Measurements from ENCODE around the gene MDM2. TPM values are rescaled to one million over a fixed set of nuclear protein-coding genes. Genes with fewer than 3 reads are reported as not detected.

Gene MDM2
- polyA plus RNA-seq, 2 of the 4 experiments (the other 2 are of a cell fraction): 40.3 to 96.4 TPM

- ATAC-seq: no peak
- WGBS (ENCODE audit: missing lambda C conversion rate): 92% methylated on average over 3 of the region's 3 CpGs
- Histone ChIP-seq H3K4me1 (peaks cover 12% of the 10 kb centered on the region; the same call in 2 of the 3 replicates), H3K4me3 (no peak overlapping the region), H3K4me2 (no peak overlapping the region), H3K9me3 (no peaks in the 10 kb centered on the region), H3K27ac (no peak overlapping the region)
- TF ChIP-seq HES2 (IDR thresholded peaks at IDR 0.05) (no peak), JUNB (IDR thresholded peaks at IDR 0.05) (no peak), HOXA7 (CRISPR knock-in tag; IDR thresholded peaks at IDR 0.05) (no peak), ZSCAN20 (CRISPR knock-in tag; IDR thresholded peaks at IDR 0.05) (no peak), NFE2L2 (conservative IDR thresholded peaks at IDR 0.05; ENCODE audit: low read length) (no peak), CEBPB (IDR thresholded peaks at IDR 0.05) (no peak), PHF8 (IDR thresholded peaks at IDR 0.05; ENCODE audit: borderline replicate concordance, low read depth) (no peak)
- TF ChIP-seq, protein P1, sequence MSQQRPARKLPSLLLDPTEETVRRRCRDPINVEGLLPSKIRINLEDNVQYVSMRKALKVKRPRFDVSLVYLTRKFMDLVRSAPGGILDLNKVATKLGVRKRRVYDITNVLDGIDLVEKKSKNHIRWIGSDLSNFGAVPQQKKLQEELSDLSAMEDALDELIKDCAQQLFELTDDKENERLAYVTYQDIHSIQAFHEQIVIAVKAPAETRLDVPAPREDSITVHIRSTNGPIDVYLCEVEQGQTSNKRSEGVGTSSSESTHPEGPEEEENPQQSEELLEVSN (IDR thresholded peaks at IDR 0.05; ENCODE audit: borderline replicate concordance, low read depth): no peak
- TF ChIP-seq, protein P2, sequence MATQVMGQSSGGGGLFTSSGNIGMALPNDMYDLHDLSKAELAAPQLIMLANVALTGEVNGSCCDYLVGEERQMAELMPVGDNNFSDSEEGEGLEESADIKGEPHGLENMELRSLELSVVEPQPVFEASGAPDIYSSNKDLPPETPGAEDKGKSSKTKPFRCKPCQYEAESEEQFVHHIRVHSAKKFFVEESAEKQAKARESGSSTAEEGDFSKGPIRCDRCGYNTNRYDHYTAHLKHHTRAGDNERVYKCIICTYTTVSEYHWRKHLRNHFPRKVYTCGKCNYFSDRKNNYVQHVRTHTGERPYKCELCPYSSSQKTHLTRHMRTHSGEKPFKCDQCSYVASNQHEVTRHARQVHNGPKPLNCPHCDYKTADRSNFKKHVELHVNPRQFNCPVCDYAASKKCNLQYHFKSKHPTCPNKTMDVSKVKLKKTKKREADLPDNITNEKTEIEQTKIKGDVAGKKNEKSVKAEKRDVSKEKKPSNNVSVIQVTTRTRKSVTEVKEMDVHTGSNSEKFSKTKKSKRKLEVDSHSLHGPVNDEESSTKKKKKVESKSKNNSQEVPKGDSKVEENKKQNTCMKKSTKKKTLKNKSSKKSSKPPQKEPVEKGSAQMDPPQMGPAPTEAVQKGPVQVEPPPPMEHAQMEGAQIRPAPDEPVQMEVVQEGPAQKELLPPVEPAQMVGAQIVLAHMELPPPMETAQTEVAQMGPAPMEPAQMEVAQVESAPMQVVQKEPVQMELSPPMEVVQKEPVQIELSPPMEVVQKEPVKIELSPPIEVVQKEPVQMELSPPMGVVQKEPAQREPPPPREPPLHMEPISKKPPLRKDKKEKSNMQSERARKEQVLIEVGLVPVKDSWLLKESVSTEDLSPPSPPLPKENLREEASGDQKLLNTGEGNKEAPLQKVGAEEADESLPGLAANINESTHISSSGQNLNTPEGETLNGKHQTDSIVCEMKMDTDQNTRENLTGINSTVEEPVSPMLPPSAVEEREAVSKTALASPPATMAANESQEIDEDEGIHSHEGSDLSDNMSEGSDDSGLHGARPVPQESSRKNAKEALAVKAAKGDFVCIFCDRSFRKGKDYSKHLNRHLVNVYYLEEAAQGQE (IDR thresholded peaks at IDR 0.05): no peak
- ChIA-PET POLR2A (interaction anchor here (0.6 kb wide), 1 partner anchor 16 kb away, joined by 3 read pairs; the partner anchor contains the start of gene MDM2), CTCF (no interaction called here)
- no peak for DNase-seq (ENCODE audit: low read depth in 1 of 2, low spot score in 1 of 2)
- FAIRE-seq: no peak
These were observed 15.7 kb downstream of the MDM2 start for GRCh38 chr12:68823696-68824095.

GRCh38 chr12:68824131-68824530 is 16.2 kb downstream of the MDM2 start:
- ChIA-PET POLR2A (no interaction called here), CTCF (no interaction called here)
- FAIRE-seq (no peak), DNase-seq (ENCODE audit: low read depth in 1 of 2, low spot score in 1 of 2) (no peak), ATAC-seq (no peak)
- Histone ChIP-seq H3K9me3 (no peaks in the 10 kb centered on the region), H3K4me3 (no peak overlapping the region), H3K4me1 (peaks cover 12% of the 10 kb centered on the region; the same call in 2 of the 3 replicates), H3K4me2 (no peak overlapping the region), H3K27ac (no peak overlapping the region)
- 97% methylated on average over 5 of the region's 5 CpGs for WGBS (ENCODE audit: missing lambda C conversion rate)
- TF ChIP-seq BHLHE40 (IDR thresholded peaks at IDR 0.05; ENCODE audit: low read depth, low read length) (no peak), RCOR1 (IDR thresholded peaks at IDR 0.05; ENCODE audit: low read depth, low read length) (no peak), HOXA7 (CRISPR knock-in tag; IDR thresholded peaks at IDR 0.05) (no peak), RNF2 (IDR thresholded peaks at IDR 0.05; ENCODE audit: borderline replicate concordance, low read depth) (no peak), JUN (IDR thresholded peaks at IDR 0.05) (no peak), POLR2A (IDR thresholded peaks at IDR 0.05; ENCODE audit: low read length) (no peak)
- TF ChIP-seq, protein P3, sequence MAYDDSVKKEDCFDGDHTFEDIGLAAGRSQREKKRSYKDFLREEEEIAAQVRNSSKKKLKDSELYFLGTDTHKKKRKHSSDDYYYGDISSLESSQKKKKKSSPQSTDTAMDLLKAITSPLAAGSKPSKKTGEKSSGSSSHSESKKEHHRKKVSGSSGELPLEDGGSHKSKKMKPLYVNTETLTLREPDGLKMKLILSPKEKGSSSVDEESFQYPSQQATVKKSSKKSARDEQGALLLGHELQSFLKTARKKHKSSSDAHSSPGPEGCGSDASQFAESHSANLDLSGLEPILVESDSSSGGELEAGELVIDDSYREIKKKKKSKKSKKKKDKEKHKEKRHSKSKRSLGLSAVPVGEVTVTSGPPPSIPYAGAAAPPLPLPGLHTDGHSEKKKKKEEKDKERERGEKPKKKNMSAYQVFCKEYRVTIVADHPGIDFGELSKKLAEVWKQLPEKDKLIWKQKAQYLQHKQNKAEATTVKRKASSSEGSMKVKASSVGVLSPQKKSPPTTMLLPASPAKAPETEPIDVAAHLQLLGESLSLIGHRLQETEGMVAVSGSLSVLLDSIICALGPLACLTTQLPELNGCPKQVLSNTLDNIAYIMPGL (CRISPR knock-in tag; IDR thresholded peaks at IDR 0.05; ENCODE audit: borderline replicate concordance): no peak
- TF ChIP-seq, protein P4, sequence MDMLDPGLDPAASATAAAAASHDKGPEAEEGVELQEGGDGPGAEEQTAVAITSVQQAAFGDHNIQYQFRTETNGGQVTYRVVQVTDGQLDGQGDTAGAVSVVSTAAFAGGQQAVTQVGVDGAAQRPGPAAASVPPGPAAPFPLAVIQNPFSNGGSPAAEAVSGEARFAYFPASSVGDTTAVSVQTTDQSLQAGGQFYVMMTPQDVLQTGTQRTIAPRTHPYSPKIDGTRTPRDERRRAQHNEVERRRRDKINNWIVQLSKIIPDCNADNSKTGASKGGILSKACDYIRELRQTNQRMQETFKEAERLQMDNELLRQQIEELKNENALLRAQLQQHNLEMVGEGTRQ (IDR thresholded peaks at IDR 0.05): no peak
